ENCODE results near the gene GNAQ. TPM values are rescaled to one million over a fixed set of nuclear protein-coding genes. Genes with fewer than 3 reads are reported as not detected.

GNAQ gene
- total and polyA plus RNA-seq, 2 experiments from 2014 or later: 21.1 to 43.1 TPM

DNA sequence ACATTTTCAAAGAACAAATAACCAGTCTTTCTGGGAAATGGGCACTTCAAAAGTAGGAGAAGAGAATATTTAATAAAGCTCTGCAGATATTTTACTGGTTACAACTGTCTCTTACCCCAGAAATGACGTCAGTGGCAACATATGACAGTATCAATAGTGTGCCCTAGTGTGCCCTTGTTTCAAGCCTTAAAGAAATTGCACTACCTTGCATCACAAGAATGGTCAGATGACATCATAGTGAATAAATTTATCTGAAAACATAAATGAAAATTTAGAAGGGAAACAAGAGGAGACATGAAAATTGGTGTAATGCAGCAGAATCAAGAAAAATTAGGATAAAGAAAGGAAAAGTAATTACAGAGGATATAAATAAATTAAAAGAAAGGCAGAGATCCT lies 176.7 kb downstream of the GNAQ start:
- Histone ChIP-seq H3K27me3 (ENCODE audit: insufficient read depth) (no peaks in the 10 kb centered on the region), H3K4me1 (ENCODE audit: insufficient read depth) (peaks cover 4% of the 10 kb centered on the region; the same call in 1 of the 2 replicates), H4K20me1 (replicated peaks; ENCODE audit: insufficient read depth) (0 out of 2 replicates have a peak, but pooled peaks cover 2% of the 10 kb centered on the region), H3K9me2 (ENCODE audit: insufficient read depth) (0 out of 2 replicates have a peak, but pooled peaks cover 5% of the 10 kb centered on the region), H3K79me2 (replicated peaks; ENCODE audit: insufficient read depth) (peaks cover 5% of the 10 kb centered on the region), H3K4me2 (no peak overlapping the region), H3K36me3 (ENCODE audit: insufficient read depth) (no peaks in the 10 kb centered on the region), H3F3A (replicated peaks; ENCODE audit: low read depth) (no peaks in the 10 kb centered on the region), H3K27ac (ENCODE audit: low read depth) (no peak overlapping the region), H3K4me3 (no peak overlapping the region), H2AFZ (no peak overlapping the region)
- Mint-ChIP-seq H3K4me1 (peaks cover 24% of the 10 kb centered on the region), H3K4me3 (no peak overlapping the region), H3K9me3 (peaks cover 6% of the 10 kb centered on the region; the same call in 2 of the 3 replicates), H3K27ac (no peak overlapping the region), H3K27me3 (ENCODE audit: insufficient read depth, low read depth, poor library complexity) (no peaks in the 10 kb centered on the region), H3K36me3 (ENCODE audit: low read depth) (peaks cover 7% of the 10 kb centered on the region)
- no peak for DNase-seq (ENCODE audit: low spot score)
- ATAC-seq: no peak
- TF ChIP-seq EZH2phosphoT487 (IDR thresholded peaks at IDR 0.05; ENCODE audit: unreplicated experiment): no peak
- TF ChIP-seq POLR2AphosphoS5 (IDR thresholded peaks at IDR 0.05; ENCODE audit: low read depth): no peak
- TF ChIP-seq, protein P1, sequence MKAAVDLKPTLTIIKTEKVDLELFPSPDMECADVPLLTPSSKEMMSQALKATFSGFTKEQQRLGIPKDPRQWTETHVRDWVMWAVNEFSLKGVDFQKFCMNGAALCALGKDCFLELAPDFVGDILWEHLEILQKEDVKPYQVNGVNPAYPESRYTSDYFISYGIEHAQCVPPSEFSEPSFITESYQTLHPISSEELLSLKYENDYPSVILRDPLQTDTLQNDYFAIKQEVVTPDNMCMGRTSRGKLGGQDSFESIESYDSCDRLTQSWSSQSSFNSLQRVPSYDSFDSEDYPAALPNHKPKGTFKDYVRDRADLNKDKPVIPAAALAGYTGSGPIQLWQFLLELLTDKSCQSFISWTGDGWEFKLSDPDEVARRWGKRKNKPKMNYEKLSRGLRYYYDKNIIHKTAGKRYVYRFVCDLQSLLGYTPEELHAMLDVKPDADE (IDR thresholded peaks at IDR 0.05): no peak
- TF ChIP-seq, protein P2, sequence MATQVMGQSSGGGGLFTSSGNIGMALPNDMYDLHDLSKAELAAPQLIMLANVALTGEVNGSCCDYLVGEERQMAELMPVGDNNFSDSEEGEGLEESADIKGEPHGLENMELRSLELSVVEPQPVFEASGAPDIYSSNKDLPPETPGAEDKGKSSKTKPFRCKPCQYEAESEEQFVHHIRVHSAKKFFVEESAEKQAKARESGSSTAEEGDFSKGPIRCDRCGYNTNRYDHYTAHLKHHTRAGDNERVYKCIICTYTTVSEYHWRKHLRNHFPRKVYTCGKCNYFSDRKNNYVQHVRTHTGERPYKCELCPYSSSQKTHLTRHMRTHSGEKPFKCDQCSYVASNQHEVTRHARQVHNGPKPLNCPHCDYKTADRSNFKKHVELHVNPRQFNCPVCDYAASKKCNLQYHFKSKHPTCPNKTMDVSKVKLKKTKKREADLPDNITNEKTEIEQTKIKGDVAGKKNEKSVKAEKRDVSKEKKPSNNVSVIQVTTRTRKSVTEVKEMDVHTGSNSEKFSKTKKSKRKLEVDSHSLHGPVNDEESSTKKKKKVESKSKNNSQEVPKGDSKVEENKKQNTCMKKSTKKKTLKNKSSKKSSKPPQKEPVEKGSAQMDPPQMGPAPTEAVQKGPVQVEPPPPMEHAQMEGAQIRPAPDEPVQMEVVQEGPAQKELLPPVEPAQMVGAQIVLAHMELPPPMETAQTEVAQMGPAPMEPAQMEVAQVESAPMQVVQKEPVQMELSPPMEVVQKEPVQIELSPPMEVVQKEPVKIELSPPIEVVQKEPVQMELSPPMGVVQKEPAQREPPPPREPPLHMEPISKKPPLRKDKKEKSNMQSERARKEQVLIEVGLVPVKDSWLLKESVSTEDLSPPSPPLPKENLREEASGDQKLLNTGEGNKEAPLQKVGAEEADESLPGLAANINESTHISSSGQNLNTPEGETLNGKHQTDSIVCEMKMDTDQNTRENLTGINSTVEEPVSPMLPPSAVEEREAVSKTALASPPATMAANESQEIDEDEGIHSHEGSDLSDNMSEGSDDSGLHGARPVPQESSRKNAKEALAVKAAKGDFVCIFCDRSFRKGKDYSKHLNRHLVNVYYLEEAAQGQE (IDR thresholded peaks at IDR 0.05; ENCODE audit: unreplicated experiment): no peak
- no peak for TF ChIP-seq ZNF331 (CRISPR knock-in tag; IDR thresholded peaks at IDR 0.05; ENCODE audit: low read depth)

DNA sequence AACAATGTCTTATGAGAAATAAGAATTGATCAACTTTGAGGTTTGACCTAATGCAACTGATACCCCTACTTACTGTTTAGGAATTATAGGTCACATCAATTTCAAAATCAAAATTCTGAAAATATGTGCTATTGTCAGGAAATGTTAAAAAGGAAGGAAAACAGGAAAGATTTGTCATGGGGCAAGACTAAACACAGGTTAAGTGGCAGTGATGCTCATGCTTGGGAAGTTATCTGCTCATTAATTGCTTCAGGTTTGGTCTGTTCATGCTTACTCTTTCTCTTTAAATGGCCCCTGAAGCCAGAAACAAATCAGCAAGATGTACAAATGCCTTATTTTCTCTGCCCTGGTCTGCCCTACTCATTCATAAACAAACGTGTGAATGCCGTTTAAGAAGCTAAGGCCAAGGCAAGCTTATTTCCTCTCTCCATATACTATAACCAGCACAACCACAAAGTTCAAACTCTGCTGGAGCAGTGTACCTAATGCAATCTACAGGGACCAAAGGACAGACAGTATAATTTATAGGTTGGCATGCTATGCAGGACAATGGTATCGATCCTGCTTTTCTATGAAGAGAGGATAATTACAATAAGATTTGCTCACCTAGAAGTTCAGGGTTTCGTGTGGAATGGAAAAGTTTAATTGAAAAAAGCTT lies 177.2 kb downstream of the GNAQ start:
- peaks cover 5% of the 10 kb centered on the region for H3K79me2 ChIP-seq (replicated peaks; ENCODE audit: insufficient read depth)
- H3F3A ChIP-seq (replicated peaks; ENCODE audit: low read depth): no peaks in the 10 kb centered on the region
- H3K4me2 ChIP-seq: no peak overlapping the region
- DNase-seq (ENCODE audit: low spot score): no peak
- H3K27me3 ChIP-seq (ENCODE audit: insufficient read depth): no peaks in the 10 kb centered on the region
- peaks cover 24% of the 10 kb centered on the region for H3K4me1 Mint-ChIP-seq
- H3K36me3 Mint-ChIP-seq (ENCODE audit: low read depth): peaks cover 7% of the 10 kb centered on the region
- no peak overlapping the region for H3K4me3 Mint-ChIP-seq
- no peak overlapping the region for H2AFZ ChIP-seq
- H3K9me3 Mint-ChIP-seq: peaks cover 6% of the 10 kb centered on the region; the same call in 2 of the 3 replicates
- 0 out of 2 replicates have a peak, but pooled peaks cover 2% of the 10 kb centered on the region for H4K20me1 ChIP-seq (replicated peaks; ENCODE audit: insufficient read depth)
- H3K9me2 ChIP-seq (ENCODE audit: insufficient read depth): 0 out of 2 replicates have a peak, but pooled peaks cover 5% of the 10 kb centered on the region
- H3K4me1 ChIP-seq (ENCODE audit: insufficient read depth): peaks cover 4% of the 10 kb centered on the region; the same call in 1 of the 2 replicates
- H3K27ac Mint-ChIP-seq: no peak overlapping the region
- H3K27ac ChIP-seq (ENCODE audit: low read depth): no peak overlapping the region
- no peaks in the 10 kb centered on the region for H3K27me3 Mint-ChIP-seq (ENCODE audit: insufficient read depth, low read depth, poor library complexity)
- ATAC-seq: no peak
- H3K36me3 ChIP-seq (ENCODE audit: insufficient read depth): no peaks in the 10 kb centered on the region
- no peak overlapping the region for H3K4me3 ChIP-seq
- TF ChIP-seq, protein P3, sequence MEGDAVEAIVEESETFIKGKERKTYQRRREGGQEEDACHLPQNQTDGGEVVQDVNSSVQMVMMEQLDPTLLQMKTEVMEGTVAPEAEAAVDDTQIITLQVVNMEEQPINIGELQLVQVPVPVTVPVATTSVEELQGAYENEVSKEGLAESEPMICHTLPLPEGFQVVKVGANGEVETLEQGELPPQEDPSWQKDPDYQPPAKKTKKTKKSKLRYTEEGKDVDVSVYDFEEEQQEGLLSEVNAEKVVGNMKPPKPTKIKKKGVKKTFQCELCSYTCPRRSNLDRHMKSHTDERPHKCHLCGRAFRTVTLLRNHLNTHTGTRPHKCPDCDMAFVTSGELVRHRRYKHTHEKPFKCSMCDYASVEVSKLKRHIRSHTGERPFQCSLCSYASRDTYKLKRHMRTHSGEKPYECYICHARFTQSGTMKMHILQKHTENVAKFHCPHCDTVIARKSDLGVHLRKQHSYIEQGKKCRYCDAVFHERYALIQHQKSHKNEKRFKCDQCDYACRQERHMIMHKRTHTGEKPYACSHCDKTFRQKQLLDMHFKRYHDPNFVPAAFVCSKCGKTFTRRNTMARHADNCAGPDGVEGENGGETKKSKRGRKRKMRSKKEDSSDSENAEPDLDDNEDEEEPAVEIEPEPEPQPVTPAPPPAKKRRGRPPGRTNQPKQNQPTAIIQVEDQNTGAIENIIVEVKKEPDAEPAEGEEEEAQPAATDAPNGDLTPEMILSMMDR (conservative IDR thresholded peaks at IDR 0.05; ENCODE audit: low read depth in 2 of 2): no peak
- no peak for TF ChIP-seq STAT1 (IDR thresholded peaks at IDR 0.05; ENCODE audit: unreplicated experiment)
- TF ChIP-seq, protein P2 (IDR thresholded peaks at IDR 0.05; ENCODE audit: unreplicated experiment): no peak
